IMR-90 (cell line): ENCODE measurements around the gene GABPB2. TPM values are rescaled to one million over a fixed set of nuclear protein-coding genes. Genes with fewer than 3 reads are reported as not detected.
A peak's percentile ranks its signal among the peaks of the same experiment; 100 is the strongest.

Source experiments
- ATAC-seq: fragments of 200-7000 bp; cut with Tn5 transposase; 2 replicates; pipeline ENCODE4 v1.9.1; 2020; ENCODE audit warnings: low read depth, mild to moderate bottlenecking, moderate library complexity
- BruUV-seq: library from RNA; stranded (reverse); fragments of 400-500 nt; replicated peaks from 2 replicates; lab custom pipeline; 2021; lab: Mats Ljungman, UMichigan
- CTCF ChIA-PET: fragments of 300-600 bp; formaldehyde crosslinking; extraction: SDS; loops from one replicate; lab custom pipeline; 2021; ENCODE audit warnings: antibody characterized with exemption; lab: Yijun Ruan, JAX
- POLR2A ChIA-PET: fragments of 300-600 bp; sonication (Branson Sonifier 250); formaldehyde crosslinking; loops from one replicate; lab custom pipeline; 2022; ENCODE audit warnings: antibody characterized with exemption; ENCODE audit not compliant: unreplicated experiment; lab: Charles Lee
- DNase-seq: peaks from one replicate; pipeline ENCODE4 v3.0.0; 2013
- H2AFZ ChIP-seq: replicated peaks from 2 replicates; pipeline ENCODE3; 2013; ENCODE audit warnings: low read length, mild to moderate bottlenecking; ENCODE audit not compliant: poor library complexity
- H2AK5ac ChIP-seq: 2 replicates; pipeline ENCODE4 v1.6.1; 2013; ENCODE audit warnings: low read depth, low read length, inconsistent platforms
- H2AK9ac ChIP-seq: replicated peaks from 2 replicates; pipeline ENCODE3; 2013; ENCODE audit warnings: mild to moderate bottlenecking, low read depth, low read length, moderate library complexity; ENCODE audit not compliant: poor library complexity
- H2BK120ac ChIP-seq: 2 replicates; pipeline ENCODE4 v1.6.1; 2013; ENCODE audit warnings: low read depth, low read length, inconsistent platforms
- H2BK15ac ChIP-seq: 3 replicates; pipeline ENCODE4 v1.6.1; 2013; ENCODE audit warnings: low read depth, low read length, inconsistent platforms
- H2BK20ac ChIP-seq: 2 replicates; pipeline ENCODE4 v1.6.1; 2013; ENCODE audit warnings: low read depth, mild to moderate bottlenecking, inconsistent platforms, low read length, moderate library complexity
- H2BK5ac ChIP-seq: 2 replicates; pipeline ENCODE4 v1.6.1; 2013; ENCODE audit warnings: mild to moderate bottlenecking, low read depth, low read length, inconsistent platforms; ENCODE audit not compliant: poor library complexity, severe bottlenecking
- H3K14ac ChIP-seq: replicated peaks from 2 replicates; pipeline ENCODE4 v1.6.1; 2013; ENCODE audit warnings: low read depth, low read length, inconsistent platforms
- H3K18ac ChIP-seq: 2 replicates; pipeline ENCODE4 v1.6.1; 2013; ENCODE audit warnings: low read depth, low read length, control low read depth
- H3K23ac ChIP-seq: 2 replicates; pipeline ENCODE4 v1.6.1; 2013; ENCODE audit warnings: low read depth, low read length, inconsistent platforms
- H3K27ac ChIP-seq: 2 replicates; pipeline ENCODE4 v1.5.1; 2013; ENCODE audit warnings: mild to moderate bottlenecking, control low read depth, low read length; ENCODE audit not compliant: insufficient read depth
- H3K27me3 ChIP-seq: 2 replicates; pipeline ENCODE4 v1.6.1; 2013; ENCODE audit warnings: low read length; ENCODE audit not compliant: control insufficient read depth, insufficient read depth
- H3K36me3 ChIP-seq: 2 replicates; pipeline ENCODE4 v1.6.1; 2013; ENCODE audit warnings: low read length, mixed read lengths; ENCODE audit not compliant: control insufficient read depth, insufficient read depth
- H3K4ac ChIP-seq: 2 replicates; pipeline ENCODE4 v1.6.1; 2013; ENCODE audit warnings: low read depth, low read length, inconsistent platforms
- H3K4me1 ChIP-seq: 2 replicates; pipeline ENCODE4 v1.6.1; 2013; ENCODE audit warnings: low read length, mixed read lengths; ENCODE audit not compliant: control insufficient read depth, insufficient read depth
- H3K4me2 ChIP-seq: 2 replicates; pipeline ENCODE4 v1.6.1; 2013; ENCODE audit warnings: low read depth, mild to moderate bottlenecking, control low read depth, low read length, moderate library complexity
- H3K4me3 ChIP-seq: 2 replicates; pipeline ENCODE4 v1.5.1; 2013; ENCODE audit warnings: low read depth, mild to moderate bottlenecking, control low read depth, low read length, moderate library complexity; ENCODE audit not compliant: insufficient read depth
- H3K56ac ChIP-seq: 2 replicates; pipeline ENCODE4 v1.6.1; 2013; ENCODE audit warnings: low read length, inconsistent platforms; ENCODE audit not compliant: insufficient read depth; ENCODE audit errors: extremely low read depth
- H3K79me1 ChIP-seq, 2 experiments: 2 replicates each; pipeline ENCODE4 v1.6.1; 2013; ENCODE audit warnings: low read length in 2 of 2, inconsistent platforms in 1 of 2, low read depth in 1 of 2
- H3K9ac ChIP-seq: 2 replicates; pipeline ENCODE4 v1.6.1; 2013; ENCODE audit warnings: low read depth, low read length, control low read depth
- H3K9me1 ChIP-seq: 2 replicates; pipeline ENCODE4 v1.6.1; 2013; ENCODE audit warnings: low read length, inconsistent platforms; ENCODE audit not compliant: insufficient read depth
- H3K9me3 ChIP-seq: 2 replicates; pipeline ENCODE4 v1.6.1; 2013; ENCODE audit warnings: low read length; ENCODE audit not compliant: control insufficient read depth, insufficient read depth
- H4K20me1 ChIP-seq: 2 replicates; pipeline ENCODE4 v1.6.1; 2013; ENCODE audit warnings: low read length, inconsistent platforms; ENCODE audit not compliant: insufficient read depth
- H4K5ac ChIP-seq: 2 replicates; pipeline ENCODE4 v1.6.1; 2013; ENCODE audit warnings: mild to moderate bottlenecking, low read depth, low read length, control low read depth
- H4K8ac ChIP-seq, 2 experiments: 2 replicates each; pipeline ENCODE4 v1.6.1; 2013; ENCODE audit warnings: low read depth in 2 of 2, low read length in 2 of 2, control low read depth in 1 of 2, inconsistent platforms in 1 of 2
- H4K91ac ChIP-seq: 2 replicates; pipeline ENCODE4 v1.6.1; 2013; ENCODE audit warnings: low read depth, low read length, inconsistent platforms; ENCODE audit not compliant: insufficient read depth
- CEBPB ChIP-seq: IDR thresholded peaks from 2 replicates; pipeline ENCODE4 v1.6.1; 2012; ENCODE audit warnings: low read depth, low read length, improper control_type of control experiment
- CTCF ChIP-seq: conservative IDR thresholded peaks from 2 replicates; pipeline ENCODE4 v1.5.1; 2012; ENCODE audit warnings: mild to moderate bottlenecking, low read depth, low read length, improper control_type of control experiment
- FOS ChIP-seq: fragments of 150-350 bp; IDR thresholded peaks from 2 replicates; pipeline ENCODE4 v1.6.1; 2016; ENCODE audit warnings: low read depth, low read length
- MAZ ChIP-seq: IDR thresholded peaks from 2 replicates; pipeline ENCODE4 v1.6.1; 2012; ENCODE audit warnings: low read depth, mild to moderate bottlenecking, low read length, improper control_type of control experiment, moderate library complexity, borderline replicate concordance
- MXI1 ChIP-seq: IDR thresholded peaks from 2 replicates; pipeline ENCODE4 v1.6.1; 2012; ENCODE audit warnings: low read depth, mild to moderate bottlenecking, low read length, moderate library complexity, borderline replicate concordance
- NFE2L2 ChIP-seq: fragments of 150-350 bp; IDR thresholded peaks from 2 replicates; pipeline ENCODE4 v1.6.1; 2016; ENCODE audit warnings: low read depth, mild to moderate bottlenecking, low read length
- POLR2A ChIP-seq: IDR thresholded peaks from 2 replicates; pipeline ENCODE4 v1.6.1; 2012; ENCODE audit warnings: mild to moderate bottlenecking, low read depth, low read length
- RAD21 ChIP-seq: IDR thresholded peaks from 2 replicates; pipeline ENCODE4 v1.6.1; 2012; ENCODE audit warnings: low read length, improper control_type of control experiment
- RCOR1 ChIP-seq: IDR thresholded peaks from 2 replicates; pipeline ENCODE4 v1.6.1; 2012; ENCODE audit warnings: mild to moderate bottlenecking, low read length, improper control_type of control experiment; ENCODE audit not compliant: insufficient replicate concordance
- RFX5 ChIP-seq: IDR thresholded peaks from 2 replicates; pipeline ENCODE4 v1.8.0; 2012; ENCODE audit warnings: low read depth, mild to moderate bottlenecking, low read length, moderate library complexity
- SMC3 ChIP-seq: fragments of 150-350 bp; IDR thresholded peaks from 2 replicates; pipeline ENCODE4 v1.6.1; 2016; ENCODE audit warnings: low read depth, mild to moderate bottlenecking, antibody characterized with exemption, low read length, moderate library complexity
- USF2 ChIP-seq: fragments of 150-350 bp; IDR thresholded peaks from 2 replicates; pipeline ENCODE4 v1.6.1; 2017; ENCODE audit warnings: mild to moderate bottlenecking, antibody characterized with exemption, low read length, low read depth
- WGBS, 2 experiments: methylation state at CpG; one replicate each; pipeline versions ENCODE4 v1.1.5 to v1.1.7; 2013; ENCODE audit warnings: missing lambda C conversion rate in 2 of 2; ENCODE audit not compliant: insufficient read length in 1 of 2; ENCODE audit errors: extremely low coverage in 2 of 2; 5-methylcytosine and 5-hydroxymethylcytosine counted together
- dilution Hi-C: fragments of 300-500 bp; cut with HindIII; formaldehyde crosslinking; loops from one replicate; pipeline ENCODE4 v1.14.3; 2018; ENCODE audit warnings: low sequenced_read_pairs; ENCODE audit not compliant: unreplicated experiment
- in situ Hi-C: fragments of 300-500 bp; cut with MboI; formaldehyde crosslinking; loops from 3 replicates; pipeline ENCODE4 v1.14.3; 2019; ENCODE audit warnings: low sequenced_read_pairs, inconsistent platforms, mixed read lengths
- intact Hi-C: fragments of 100-400 bp; cut with micrococcal nuclease; formaldehyde crosslinking; loops from 2 replicates; pipeline ENCODE4 v1.10.0; 2022
- polyA plus RNA-seq, 3 experiments: library from polyadenylated mRNA; depleted of rRNA; stranded (reverse); fragments of >200 nt; gene quantifications; 2 replicates each; pipeline ENCODE4 v1.2.3, GENCODE V29; 2012; ENCODE audit warnings: low replicate concordance in 1 of 3
- total RNA-seq: library from RNA; depleted of rRNA; stranded (reverse); fragments of >200 nt; gene quantifications from 2 replicates; pipeline ENCODE4 v1.2.3, GENCODE V29; 2012

The GABPB2 gene
- total and polyA plus RNA-seq, 2 of the 4 experiments (the other 2 are of a cell fraction) = 7.5 to 12.9 TPM

- intact Hi-C loops = no loop called here
- no peak overlapping the region for H2BK120ac ChIP-seq
Measured at GRCh38 chr1:151133018-151133806, 62.7 kb downstream of the GABPB2 start.

More at GRCh38 chr1:151133018-151133806, 62.7 kb downstream of the GABPB2 start:
- H2BK20ac ChIP-seq = no peak overlapping the region
- no TSS peak for BruUV-seq
- no peak overlapping the region for H3K27ac ChIP-seq
- H2AFZ ChIP-seq = no peak overlapping the region
- no peak overlapping the region for H3K4me2 ChIP-seq
- H3K4ac ChIP-seq = no peak overlapping the region
- POLR2A ChIA-PET = no interaction called here
- CTCF ChIA-PET = no interaction called here
- no peak overlapping the region for H3K4me3 ChIP-seq
- 74% methylated on average over 15 of the region's 65 CpGs; no CpG with 5 or more reads in 1 of the 2 experiments for WGBS, 2 experiments
- no peak overlapping the region for H4K8ac ChIP-seq
- no peak overlapping the region for H3K23ac ChIP-seq
- in situ Hi-C loops (no loop called here), dilution Hi-C loops (no loop called here)
- no peaks in the 10 kb centered on the region for H4K20me1 ChIP-seq
- no peaks in the 10 kb centered on the region for H3K79me1 ChIP-seq
- H3K27me3 ChIP-seq = peaks cover 9% of the 10 kb centered on the region
- H3K56ac ChIP-seq = no peak overlapping the region
- H2AK9ac ChIP-seq = no peak overlapping the region
- no peaks in the 10 kb centered on the region for H3K9me1 ChIP-seq
- no peak overlapping the region for H2BK5ac ChIP-seq
- DNase-seq = peak; percentile 28
- peaks cover 7% of the 10 kb centered on the region; the same call in 1 of the 2 replicates for H3K36me3 ChIP-seq
- TF ChIP-seq RAD21 (no peak), RFX5 (no peak), MAZ (no peak), SMC3 (no peak), RCOR1 (no peak), FOS (no peak), CTCF (no peak), POLR2A (no peak), MXI1 (no peak), USF2 (no peak), NFE2L2 (no peak), CEBPB (no peak)
- no peak overlapping the region for H4K91ac ChIP-seq
- no peaks in the 10 kb centered on the region for H3K9me3 ChIP-seq
- H3K9ac ChIP-seq = no peak overlapping the region
- H3K14ac ChIP-seq = no peak overlapping the region
- H2AK5ac ChIP-seq = no peak overlapping the region
- H3K4me1 ChIP-seq = no peaks in the 10 kb centered on the region
- H2BK15ac ChIP-seq = no peak overlapping the region
- ATAC-seq = no peak
- H3K18ac ChIP-seq = no peak overlapping the region
- H4K5ac ChIP-seq = no peak overlapping the region
